Astrocyte (in vitro differentiated cells and primary cell): ENCODE data around the gene SRPK3. TPM values are rescaled to one million over a fixed set of nuclear protein-coding genes. Genes with fewer than 3 reads are reported as not detected.

Experiments
- DNase-seq: peaks from one replicate; pipeline ENCODE4 v3.0.0-alpha.2; 2010; ENCODE audit warnings: low read depth
- FAIRE-seq: peaks from 2 replicates; lab custom pipeline; 2011; peaks lifted over from hg19 to GRCh38; lab: Jason Lieb, UNC
- H2AFZ ChIP-seq: 2 replicates; pipeline ENCODE4 v1.6.0; 2012; ENCODE audit warnings: low read depth, low read length, inconsistent platforms
- H3K27ac ChIP-seq: 2 replicates; pipeline ENCODE4 v1.5.1; 2011; ENCODE audit warnings: low read depth, low read length, inconsistent platforms
- H3K27me3 ChIP-seq: 2 replicates; pipeline ENCODE4 v1.6.0; 2011; ENCODE audit warnings: low read length, inconsistent platforms; ENCODE audit not compliant: insufficient read depth
- H3K36me3 ChIP-seq: 2 replicates; pipeline ENCODE4 v1.5.1; 2011; ENCODE audit warnings: low read length, inconsistent platforms; ENCODE audit not compliant: insufficient read depth
- H3K4me1 ChIP-seq: 2 replicates; pipeline ENCODE4 v1.5.1; 2011; ENCODE audit warnings: low read length, inconsistent platforms; ENCODE audit not compliant: insufficient read depth
- H3K4me2 ChIP-seq: 2 replicates; pipeline ENCODE4 v1.6.0; 2012; ENCODE audit warnings: low read length, inconsistent platforms
- H3K4me3 ChIP-seq: 2 replicates; pipeline ENCODE4 v1.5.1; 2011; ENCODE audit warnings: low read depth, mild to moderate bottlenecking, low read length, inconsistent platforms; ENCODE audit not compliant: insufficient read depth
- H3K79me2 ChIP-seq: 2 replicates; pipeline ENCODE4 v1.6.0; 2012; ENCODE audit warnings: mild to moderate bottlenecking, low read length, inconsistent platforms; ENCODE audit not compliant: insufficient read depth
- H3K9ac ChIP-seq: 2 replicates; pipeline ENCODE4 v1.6.0; 2012; ENCODE audit warnings: mild to moderate bottlenecking, low read length, inconsistent platforms
- H3K9me3 ChIP-seq: 2 replicates; pipeline ENCODE4 v1.5.1; 2012; ENCODE audit warnings: low read depth, mild to moderate bottlenecking, low read length, inconsistent platforms; ENCODE audit not compliant: insufficient read depth
- H4K20me1 ChIP-seq: 2 replicates; pipeline ENCODE4 v1.6.0; 2012; ENCODE audit warnings: low read length, inconsistent platforms; ENCODE audit not compliant: insufficient read depth
- H3K27ac Mint-ChIP-seq: one replicate; pipeline ENCODE4 v1.8.0; 2021; ENCODE audit warnings: mild to moderate bottlenecking, mixed read lengths; ENCODE audit not compliant: unreplicated experiment
- H3K27me3 Mint-ChIP-seq: one replicate; pipeline ENCODE4 v1.8.0; 2021; ENCODE audit warnings: low read depth, mixed read lengths; ENCODE audit not compliant: unreplicated experiment
- H3K36me3 Mint-ChIP-seq: one replicate; pipeline ENCODE4 v1.8.0; 2021; ENCODE audit warnings: low read depth, mixed read lengths; ENCODE audit not compliant: unreplicated experiment
- H3K4me1 Mint-ChIP-seq: one replicate; pipeline ENCODE4 v1.8.0; 2021; ENCODE audit warnings: low read depth, mixed read lengths; ENCODE audit not compliant: unreplicated experiment
- H3K4me3 Mint-ChIP-seq: one replicate; pipeline ENCODE4 v1.8.0; 2021; ENCODE audit warnings: mild to moderate bottlenecking, moderate library complexity, mixed read lengths; ENCODE audit not compliant: unreplicated experiment
- H3K9me3 Mint-ChIP-seq: one replicate; pipeline ENCODE4 v1.8.0; 2021; ENCODE audit warnings: mild to moderate bottlenecking, mixed read lengths; ENCODE audit not compliant: unreplicated experiment
- EZH2 ChIP-seq: IDR thresholded peaks from 2 replicates; pipeline ENCODE4 v1.6.1; 2012; ENCODE audit warnings: mild to moderate bottlenecking, low read length, inconsistent platforms; ENCODE audit not compliant: insufficient read depth
- total RNA-seq: library from RNA; stranded (reverse); gene quantifications from 2 replicates; pipeline ENCODE4 v1.2.1, GENCODE V29; 2021
- TF ChIP-seq, protein P1 (sequence below): IDR thresholded peaks from 2 replicates; pipeline ENCODE4 v1.5.1; 2011; ENCODE audit warnings: low read depth, mild to moderate bottlenecking, inconsistent platforms, low read length, moderate library complexity; ENCODE audit not compliant: insufficient read depth

The SRPK3 gene
- total RNA-seq, 1 donor from 2014 or later = not detected

- TF ChIP-seq, protein P1, sequence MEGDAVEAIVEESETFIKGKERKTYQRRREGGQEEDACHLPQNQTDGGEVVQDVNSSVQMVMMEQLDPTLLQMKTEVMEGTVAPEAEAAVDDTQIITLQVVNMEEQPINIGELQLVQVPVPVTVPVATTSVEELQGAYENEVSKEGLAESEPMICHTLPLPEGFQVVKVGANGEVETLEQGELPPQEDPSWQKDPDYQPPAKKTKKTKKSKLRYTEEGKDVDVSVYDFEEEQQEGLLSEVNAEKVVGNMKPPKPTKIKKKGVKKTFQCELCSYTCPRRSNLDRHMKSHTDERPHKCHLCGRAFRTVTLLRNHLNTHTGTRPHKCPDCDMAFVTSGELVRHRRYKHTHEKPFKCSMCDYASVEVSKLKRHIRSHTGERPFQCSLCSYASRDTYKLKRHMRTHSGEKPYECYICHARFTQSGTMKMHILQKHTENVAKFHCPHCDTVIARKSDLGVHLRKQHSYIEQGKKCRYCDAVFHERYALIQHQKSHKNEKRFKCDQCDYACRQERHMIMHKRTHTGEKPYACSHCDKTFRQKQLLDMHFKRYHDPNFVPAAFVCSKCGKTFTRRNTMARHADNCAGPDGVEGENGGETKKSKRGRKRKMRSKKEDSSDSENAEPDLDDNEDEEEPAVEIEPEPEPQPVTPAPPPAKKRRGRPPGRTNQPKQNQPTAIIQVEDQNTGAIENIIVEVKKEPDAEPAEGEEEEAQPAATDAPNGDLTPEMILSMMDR = no peak
- TF ChIP-seq EZH2 = peak; percentile 14
- Histone ChIP-seq H3K4me3 (peak overlapping the region; percentile 28), H3K27me3 (no peaks in the 10 kb centered on the region), H3K4me1 (no peaks in the 10 kb centered on the region), H2AFZ (peak overlapping the region; percentile 69), H3K9me3 (no peaks in the 10 kb centered on the region), H3K27ac (no peak overlapping the region), H3K79me2 (no peaks in the 10 kb centered on the region), H4K20me1 (no peaks in the 10 kb centered on the region), H3K36me3 (no peaks in the 10 kb centered on the region), H3K9ac (no peak overlapping the region), H3K4me2 (peak overlapping the region; percentile 78)
- Mint-ChIP-seq H3K27ac (no peak overlapping the region), H3K36me3 (peaks cover 3% of the 10 kb centered on the region), H3K4me3 (no peak overlapping the region), H3K27me3 (peaks cover 5% of the 10 kb centered on the region), H3K4me1 (no peaks in the 10 kb centered on the region), H3K9me3 (no peaks in the 10 kb centered on the region)
- FAIRE-seq (no peak), DNase-seq (no peak)
Observed at GRCh38 chrX:153819384-153820040, 38.7 kb downstream of the SRPK3 start.

GRCh38 chrX:153820601-153821000, 39.8 kb downstream of the SRPK3 start:
- H3K9me3 ChIP-seq = no peaks in the 10 kb centered on the region
- H3K79me2 ChIP-seq = no peaks in the 10 kb centered on the region
- no peaks in the 10 kb centered on the region for H3K27me3 ChIP-seq
- Mint-ChIP-seq H3K27me3 (peaks cover 5% of the 10 kb centered on the region), H3K4me1 (no peaks in the 10 kb centered on the region), H3K36me3 (peaks cover 3% of the 10 kb centered on the region), H3K4me3 (no peak overlapping the region), H3K9me3 (no peaks in the 10 kb centered on the region), H3K27ac (no peak overlapping the region)
- FAIRE-seq (no peak), DNase-seq (no peak)
- no peak overlapping the region for H3K27ac ChIP-seq
- no peak overlapping the region for H3K4me2 ChIP-seq
- no peaks in the 10 kb centered on the region for H4K20me1 ChIP-seq
- no peaks in the 10 kb centered on the region for H3K36me3 ChIP-seq
- H3K9ac ChIP-seq = no peak overlapping the region
- no peak overlapping the region for H3K4me3 ChIP-seq
- no peaks in the 10 kb centered on the region for H3K4me1 ChIP-seq
- H2AFZ ChIP-seq = no peak overlapping the region
- TF ChIP-seq, protein P1 = no peak
- no peak for TF ChIP-seq EZH2

- no peak overlapping the region for H3K4me3 Mint-ChIP-seq
- no peak overlapping the region for H2AFZ ChIP-seq
- no peak overlapping the region for H3K4me2 ChIP-seq
Observed at GRCh38 chrX:153821066-153821465, 40.2 kb downstream of the SRPK3 start.

More at GRCh38 chrX:153821066-153821465, 40.2 kb downstream of the SRPK3 start:
- Histone ChIP-seq H4K20me1 (no peaks in the 10 kb centered on the region), H3K27ac (no peak overlapping the region), H3K36me3 (no peaks in the 10 kb centered on the region), H3K4me3 (no peak overlapping the region), H3K9me3 (no peaks in the 10 kb centered on the region), H3K79me2 (no peaks in the 10 kb centered on the region), H3K27me3 (no peaks in the 10 kb centered on the region), H3K9ac (no peak overlapping the region), H3K4me1 (no peaks in the 10 kb centered on the region)
- Mint-ChIP-seq H3K9me3 (no peaks in the 10 kb centered on the region), H3K36me3 (peaks cover 3% of the 10 kb centered on the region), H3K27ac (no peak overlapping the region), H3K27me3 (peaks cover 5% of the 10 kb centered on the region), H3K4me1 (no peaks in the 10 kb centered on the region)
- TF ChIP-seq EZH2 = no peak
- TF ChIP-seq, protein P1 = no peak
- no peak for FAIRE-seq
- no peak for DNase-seq
